Stimulated activated CD4-positive, alpha-beta T cell treated with anti-CD3 and anti-CD28 coated beads, Interleukin-15, amount 100 ng/mL, for 1 hour (primary cell): Measurements from ENCODE around the gene CFAP58.
A peak's percentile ranks its signal among the peaks of the same experiment; 100 is the strongest.

ENCODE experiments used
- DNase-seq, 2 donors: peaks; one replicate each; pipeline ENCODE4 v3.0.0-alpha.2; 2020; ENCODE audit warnings: low read depth in 1 of 2, low spot score in 1 of 2

Gene CFAP58

GRCh38 chr10:104334561-104334960 is 19.1 kb upstream of the CFAP58 start:
- DNase-seq = no peak

- no peak for DNase-seq
Measured at GRCh38 chr10:104334965-104335650, 18.5 kb upstream of the CFAP58 start.

DNA sequence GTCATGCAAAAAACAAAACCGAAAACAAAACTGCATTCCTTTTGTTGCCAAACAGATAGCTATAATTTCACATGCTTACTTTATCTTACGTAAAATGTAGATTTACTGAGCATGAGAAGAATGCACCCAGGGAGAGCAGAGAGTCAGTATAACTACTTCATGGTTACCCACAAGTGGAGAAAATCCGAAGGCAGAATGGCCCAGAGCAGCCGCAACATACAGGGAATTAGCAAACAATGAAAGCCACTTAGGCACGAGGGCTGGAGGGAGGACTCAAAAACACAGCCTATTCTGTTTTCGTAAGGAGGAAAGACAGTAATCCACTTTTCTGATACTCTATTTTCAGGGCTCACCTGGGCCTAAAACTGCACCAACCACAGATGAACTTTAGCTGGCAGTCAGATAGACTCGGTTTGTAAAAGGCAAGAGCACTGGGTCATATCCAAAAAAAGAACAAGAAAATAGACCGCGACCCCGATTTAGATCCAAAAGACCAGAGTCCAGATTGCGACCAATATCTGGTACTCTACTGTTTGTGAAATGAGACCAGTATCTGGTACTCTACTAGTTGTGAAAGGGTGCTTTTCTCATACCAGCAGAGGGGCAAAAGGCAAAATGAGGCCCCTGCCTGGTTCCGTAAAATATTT is 16.7 kb upstream of the CFAP58 start:
- no peak for DNase-seq

DNA sequence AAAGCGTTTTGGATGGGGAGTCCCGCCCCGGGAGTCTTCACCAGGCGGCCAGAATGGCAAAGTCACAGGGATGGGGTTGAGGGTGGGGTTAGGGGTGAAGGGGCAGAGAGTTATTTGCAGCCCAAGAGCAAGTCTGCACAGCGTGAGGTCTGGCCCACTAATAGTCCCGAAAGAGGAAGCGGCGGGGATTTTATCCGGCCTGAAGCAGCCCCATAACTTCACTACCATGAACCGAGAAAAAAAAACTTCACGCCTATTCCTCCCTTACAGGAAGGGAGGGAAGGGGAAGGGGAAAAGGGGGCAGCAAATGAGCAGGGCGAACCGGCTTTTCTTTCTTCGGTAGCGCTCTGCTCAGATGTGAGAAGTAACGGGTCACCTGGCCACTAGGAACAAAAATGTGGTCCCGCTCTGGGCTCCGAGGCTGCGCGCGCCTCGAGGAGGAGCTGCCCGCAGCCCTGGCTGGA is 16.1 kb upstream of the CFAP58 start:
- DNase-seq = no peak

DNA sequence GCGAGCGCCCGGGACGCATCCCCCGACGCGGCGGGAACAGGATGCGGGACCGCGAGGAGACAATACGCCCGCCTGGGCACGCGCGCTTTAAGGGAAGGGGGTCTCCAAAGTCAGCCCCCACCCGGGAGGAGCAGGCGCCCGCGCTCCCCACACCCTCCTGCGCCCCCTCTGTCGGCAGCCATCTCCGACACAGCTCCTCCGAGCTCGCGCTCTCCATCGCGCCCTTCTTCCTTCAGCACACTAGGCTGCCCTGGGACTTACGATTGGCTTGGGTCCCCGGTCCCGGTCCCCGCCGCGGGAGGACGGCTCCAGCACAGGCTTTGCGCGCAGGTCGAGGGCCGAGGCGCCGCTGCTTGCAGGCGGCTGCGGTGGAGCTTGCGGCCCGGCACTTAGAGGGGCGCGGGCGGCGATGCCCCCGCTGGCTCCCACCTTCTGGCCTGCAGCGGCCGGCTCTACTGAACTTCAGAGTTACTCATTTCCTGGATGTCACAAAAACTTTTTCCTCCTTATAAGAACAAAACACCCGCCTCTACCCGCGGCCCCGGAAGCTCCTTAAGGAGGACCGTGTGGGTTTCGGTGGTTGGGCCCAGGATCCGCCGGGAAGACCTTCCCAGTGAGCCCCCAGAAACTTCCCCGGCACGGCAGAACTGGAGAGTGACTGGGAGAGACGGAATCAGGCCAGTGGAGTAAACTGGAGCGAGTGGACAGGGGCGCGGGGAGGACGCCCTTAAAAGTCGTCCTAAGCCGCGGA is 15.5 kb upstream of the CFAP58 start, which contains the start of gene ITPRIP:
ITPRIP (minus strand) TSS at position 481 of the 751 bp plus-strand sequence. CDS start 22,414 bp downstream, outside the sequence.
- peak; percentile 52 to 53 for DNase-seq

GRCh38 chr10:104339469-104340110 is 14.0 kb upstream of the CFAP58 start:
- no peak for DNase-seq

- DNase-seq = no peak
Measured at GRCh38 chr10:104340111-104340526, 13.5 kb upstream of the CFAP58 start.

GRCh38 chr10:104340641-104341040 is 13.0 kb upstream of the CFAP58 start:
- DNase-seq = no peak

GRCh38 chr10:104342941-104343411 is 10.7 kb upstream of the CFAP58 start:
- DNase-seq = no peak

DNA sequence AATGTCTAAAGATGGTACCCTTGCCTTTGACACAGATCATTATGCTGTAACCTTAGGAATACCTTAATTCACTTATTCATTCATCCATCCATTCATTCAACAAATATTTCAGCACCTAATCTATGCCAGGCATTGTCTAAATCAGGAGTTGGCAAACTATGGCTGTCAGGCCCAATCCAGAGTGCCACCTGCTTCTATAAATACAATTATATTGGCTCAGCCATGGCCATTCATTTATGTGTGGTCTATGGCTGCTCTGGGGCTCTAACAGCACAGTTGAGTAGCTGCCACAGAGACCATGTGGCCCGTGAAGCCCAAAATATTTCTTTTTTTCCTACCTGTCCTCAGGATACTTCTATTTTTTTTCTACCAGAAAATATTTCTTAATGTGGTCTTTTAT is 9.4 kb upstream of the CFAP58 start:
- no peak for DNase-seq

GRCh38 chr10:104345515-104345914 is 8.1 kb upstream of the CFAP58 start:
- DNase-seq = no peak

- no peak for DNase-seq
Measured at GRCh38 chr10:104345941-104346340, 7.7 kb upstream of the CFAP58 start.

DNA sequence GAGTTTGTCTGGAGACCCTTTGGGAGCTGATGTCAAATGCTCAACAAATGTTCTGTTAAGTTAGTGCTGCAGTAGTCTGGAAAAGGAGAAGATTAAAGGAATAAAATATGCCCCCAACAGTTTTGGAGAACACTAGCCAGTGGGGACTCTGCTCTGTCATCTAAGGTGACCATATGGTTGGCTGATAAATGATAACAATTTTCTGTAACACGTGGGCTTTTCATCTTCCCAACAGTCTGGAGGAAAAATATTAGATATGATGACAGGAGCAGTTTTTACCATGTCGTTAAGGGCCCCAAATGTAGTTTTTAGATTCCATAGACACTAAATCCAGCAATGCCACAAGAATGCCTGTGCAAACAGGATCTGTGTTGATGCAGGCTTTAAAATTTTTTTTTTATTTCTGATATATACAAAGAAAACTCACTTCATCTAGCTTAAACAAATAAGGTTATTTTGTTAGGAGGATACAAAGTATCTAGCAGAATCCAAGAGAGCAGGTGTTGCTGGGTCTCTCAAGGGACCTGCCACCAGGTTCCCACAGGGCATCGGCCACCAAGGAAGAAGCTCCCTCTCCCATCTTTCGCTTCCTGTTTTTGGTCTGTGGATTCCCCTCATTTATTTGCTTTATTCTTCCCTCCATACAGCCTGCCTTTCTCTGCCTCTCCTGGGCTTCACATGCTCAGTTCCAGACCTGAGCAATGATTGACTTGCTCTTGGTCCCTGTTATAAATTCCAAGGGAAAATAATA is 6.2 kb upstream of the CFAP58 start:
- DNase-seq = no peak

DNA sequence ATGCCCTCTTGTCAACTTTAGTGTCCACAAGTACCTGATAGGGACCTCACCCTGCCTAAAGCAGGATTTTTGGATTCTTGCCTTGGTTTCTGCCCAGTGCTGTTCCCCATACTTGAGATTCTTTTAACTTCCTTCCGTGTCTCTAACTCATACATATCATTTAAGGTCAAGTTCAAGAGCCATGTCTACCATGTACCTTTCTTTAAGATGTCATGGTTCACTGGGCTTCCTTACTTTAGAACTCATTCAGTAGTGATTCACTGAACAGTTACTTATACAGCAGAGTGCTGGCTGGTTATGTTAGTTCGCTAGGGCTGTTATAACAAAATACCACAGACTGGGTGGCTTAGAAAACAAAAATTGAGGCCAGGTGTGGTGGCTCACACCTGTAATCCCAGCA is 5.0 kb upstream of the CFAP58 start:
- DNase-seq = no peak

DNA sequence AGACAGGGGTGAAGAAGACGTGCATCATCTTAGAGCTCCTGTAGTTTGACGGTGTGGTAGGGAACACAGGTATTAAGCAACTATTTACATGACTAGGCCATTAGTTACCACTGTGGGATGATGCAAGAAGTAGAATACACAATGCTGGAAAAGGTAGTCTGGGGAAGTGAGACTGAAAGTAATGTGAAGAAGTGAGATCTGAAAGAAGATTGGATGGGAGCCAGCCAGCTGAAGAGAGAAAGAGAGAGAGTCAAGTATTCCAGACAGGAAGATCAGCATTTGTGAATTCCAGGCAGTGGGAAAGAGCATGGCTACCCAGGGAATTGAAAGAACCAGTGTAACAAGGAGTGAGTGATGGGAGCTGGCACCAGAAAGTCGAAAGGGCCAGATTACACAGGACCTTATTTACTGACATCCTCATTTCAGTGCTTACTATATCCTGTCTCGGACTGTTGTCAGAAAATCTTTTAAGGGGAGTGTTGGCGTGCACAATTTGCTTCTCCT is 4.0 kb upstream of the CFAP58 start:
- no peak for DNase-seq

- DNase-seq = no peak
Measured at GRCh38 chr10:104350127-104350635, 3.5 kb upstream of the CFAP58 start.

DNA sequence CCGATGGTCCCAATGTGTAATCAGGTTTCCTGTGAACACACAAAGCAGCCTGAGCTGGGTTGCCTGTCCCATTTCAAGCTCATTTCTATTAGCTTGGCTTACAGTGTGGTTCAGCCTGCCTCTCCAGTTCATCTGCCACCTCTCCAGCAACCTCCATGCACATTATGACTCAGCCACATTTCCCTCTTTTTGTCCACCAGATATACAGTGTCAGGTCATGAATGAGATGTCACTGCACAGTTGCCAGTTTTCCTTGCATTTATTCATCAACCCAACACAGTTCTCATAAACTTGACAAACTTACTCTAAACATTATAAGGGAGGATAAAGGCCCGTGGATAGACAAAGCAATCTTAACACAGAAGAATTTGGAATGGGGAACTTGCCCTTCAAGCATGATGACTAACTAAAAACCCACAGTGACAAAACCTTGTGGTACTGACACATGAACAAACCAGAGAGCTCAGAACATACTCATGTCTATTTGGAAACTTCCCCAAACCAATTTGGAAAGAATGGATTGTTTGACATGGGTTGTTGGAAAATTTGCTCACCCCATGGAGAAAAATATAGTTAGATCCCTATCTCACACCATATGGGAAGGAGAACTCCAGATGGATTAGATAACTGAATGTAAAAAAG is 2.5 kb upstream of the CFAP58 start:
- DNase-seq = no peak

- DNase-seq = no peak
Measured at GRCh38 chr10:104351919-104352318, 1.7 kb upstream of the CFAP58 start.

- DNase-seq = no peak
Measured at GRCh38 chr10:104359811-104360210, 6.2 kb downstream of the CFAP58 start.

- DNase-seq = no peak
Measured at GRCh38 chr10:104367904-104368303, 14.3 kb downstream of the CFAP58 start.
